ENCODE results near the gene EP400. TPM values are rescaled to one million over a fixed set of nuclear protein-coding genes. Genes with fewer than 3 reads are reported as not detected.

Gene EP400
- total RNA-seq, 6 donors from 2014 or later = 21.7 to 61.8 (median 40.4) TPM

GRCh38 chr12:132124766-132125425, 175.2 kb downstream of the EP400 start:
- Histone ChIP-seq H3K9me3 (no peaks in the 10 kb centered on the region), H3K36me3 (peaks cover 14 to 81% (median 42%) of the 10 kb centered on the region in 4 donors), H3K4me1 (no peaks in the 10 kb centered on the region), H3K27ac (no peak overlapping the region), H3K27me3 (no peaks in the 10 kb centered on the region), H3K4me3 (no peak overlapping the region)
- 92 to 94% methylated on average over 12 to 19 of the region's 19 CpGs for whole genome bisulfite sequencing, 2 donors
- ATAC-seq (ENCODE audit: low FRiP score in 2 of 2) = no peak
- peak in 1 of 2 donors; percentile 49 for DNase-seq
- TF ChIP-seq CTCF (IDR thresholded peaks at IDR 0.05) (no peak), EP300 (IDR thresholded peaks at IDR 0.05) (no peak), POLR2A (IDR thresholded peaks at IDR 0.05) (no peak)

GRCh38 chr12:132125736-132126135, 176.0 kb downstream of the EP400 start:
- H3K36me3 ChIP-seq = peaks cover 14 to 73% (median 40%) of the 10 kb centered on the region in 4 donors
- no peaks in the 10 kb centered on the region for H3K27me3 ChIP-seq
- no peak for TF ChIP-seq CTCF (IDR thresholded peaks at IDR 0.05)
- no peak for TF ChIP-seq POLR2A (IDR thresholded peaks at IDR 0.05)
- no peak for TF ChIP-seq EP300 (IDR thresholded peaks at IDR 0.05)
- no peak for TF ChIP-seq POLR2AphosphoS5 (IDR thresholded peaks at IDR 0.05)
- H3K27ac ChIP-seq = no peak overlapping the region
- no peaks in the 10 kb centered on the region for H3K9me3 ChIP-seq
- ATAC-seq (ENCODE audit: low FRiP score in 2 of 2) = no peak
- no peaks in the 10 kb centered on the region for H3K4me1 ChIP-seq
- no peak for DNase-seq
- no peak overlapping the region for H3K4me3 ChIP-seq
- WGBS, 2 donors = 95 to 98% methylated on average over 12 of the region's 12 CpGs

- Histone ChIP-seq H3K36me3 (peaks cover 14 to 60% (median 31%) of the 10 kb centered on the region in 4 donors), H3K27ac (no peak overlapping the region), H3K4me3 (no peak overlapping the region), H3K27me3 (no peaks in the 10 kb centered on the region), H3K9me3 (no peaks in the 10 kb centered on the region), H3K4me1 (no peaks in the 10 kb centered on the region)
- ATAC-seq (ENCODE audit: low FRiP score in 2 of 2) (no peak), DNase-seq (no peak)
- no peak for TF ChIP-seq POLR2A (IDR thresholded peaks at IDR 0.05)
- TF ChIP-seq POLR2AphosphoS5 (IDR thresholded peaks at IDR 0.05) = no peak
- TF ChIP-seq EP300 (IDR thresholded peaks at IDR 0.05) = no peak
- no peak for TF ChIP-seq CTCF (IDR thresholded peaks at IDR 0.05)
- WGBS, 2 donors = 99 to 100% methylated on average over 2 to 8 of the region's 8 CpGs
These were observed 177.3 kb downstream of the EP400 start for GRCh38 chr12:132127041-132127440.

- ATAC-seq (ENCODE audit: low FRiP score in 2 of 2) (no peak), DNase-seq (no peak)
- WGBS, 2 donors = 93% methylated on average over 3 of the region's 3 CpGs
- no peaks in the 10 kb centered on the region for H3K4me1 ChIP-seq
- H3K36me3 ChIP-seq = peaks cover 10 to 44% (median 25%) of the 10 kb centered on the region in 4 donors
- H3K4me3 ChIP-seq = no peak overlapping the region
- TF ChIP-seq EP300 (IDR thresholded peaks at IDR 0.05) (no peak), POLR2AphosphoS5 (IDR thresholded peaks at IDR 0.05) (no peak), POLR2A (IDR thresholded peaks at IDR 0.05) (no peak), CTCF (IDR thresholded peaks at IDR 0.05) (no peak)
- no peak overlapping the region for H3K27ac ChIP-seq
- H3K27me3 ChIP-seq = no peaks in the 10 kb centered on the region
- no peaks in the 10 kb centered on the region for H3K9me3 ChIP-seq
These were observed 179.3 kb downstream of the EP400 start for GRCh38 chr12:132129007-132129406.

- Histone ChIP-seq H3K4me3 (no peak overlapping the region), H3K9me3 (no peaks in the 10 kb centered on the region), H3K27me3 (no peaks in the 10 kb centered on the region), H3K27ac (no peak overlapping the region), H3K4me1 (no peaks in the 10 kb centered on the region), H3K36me3 (peaks cover 10 to 27% (median 16%) of the 10 kb centered on the region in 4 donors)
- no peak for ATAC-seq (ENCODE audit: low FRiP score in 2 of 2)
- peak in 1 of 2 donors; percentile 26 for DNase-seq
- TF ChIP-seq EP300 (IDR thresholded peaks at IDR 0.05) (no peak), POLR2A (IDR thresholded peaks at IDR 0.05) (no peak), POLR2AphosphoS5 (IDR thresholded peaks at IDR 0.05) (no peak), CTCF (IDR thresholded peaks at IDR 0.05) (no peak)
- WGBS, 2 donors = 94 to 95% methylated on average over 13 to 14 of the region's 14 CpGs
These were observed 180.9 kb downstream of the EP400 start for GRCh38 chr12:132130690-132131089.

Data from upper lobe of left lung (tissue), 6 donors.